Measurements from ENCODE around the gene RBBP8.

The RBBP8 gene

DNA sequence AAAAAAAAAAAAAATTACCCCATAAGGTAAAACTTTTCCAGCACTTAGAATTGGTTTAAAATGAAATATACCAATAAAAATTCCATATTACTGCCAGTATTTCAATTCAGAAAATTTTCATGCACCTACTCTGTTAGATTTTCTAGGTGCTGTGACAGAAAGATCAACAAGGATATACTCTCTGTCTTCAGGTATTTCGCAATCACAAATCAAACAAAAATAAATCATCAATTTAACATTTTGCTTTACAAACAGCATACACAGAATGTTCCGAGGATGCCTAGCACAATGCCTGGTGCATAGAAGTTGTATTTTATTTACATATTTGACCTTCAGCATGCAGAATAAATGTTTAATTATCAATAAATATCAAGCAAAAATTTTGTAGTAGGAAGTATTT, 66.5 kb downstream of the RBBP8 start:
- no peak for DNase-seq

DNA sequence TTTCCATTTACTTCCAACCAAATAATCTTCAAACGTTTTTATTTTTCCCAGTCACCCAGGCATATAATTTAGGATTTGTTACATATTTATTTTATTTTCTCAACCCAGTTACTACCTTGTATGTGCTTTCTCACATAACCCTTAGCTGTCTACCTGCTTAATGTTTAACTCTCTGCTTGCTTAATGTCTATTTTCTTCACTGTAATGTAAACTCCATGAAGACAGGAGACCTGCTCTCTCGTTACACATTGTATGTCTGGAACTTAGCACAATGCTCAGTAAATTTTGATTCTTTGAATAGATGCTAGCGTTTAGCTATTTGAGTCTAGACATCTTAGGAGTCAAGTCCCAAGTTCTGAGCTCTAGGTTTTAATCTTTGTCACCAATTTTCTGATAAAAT, 70.2 kb downstream of the RBBP8 start:
- DNase-seq: no peak

DNA sequence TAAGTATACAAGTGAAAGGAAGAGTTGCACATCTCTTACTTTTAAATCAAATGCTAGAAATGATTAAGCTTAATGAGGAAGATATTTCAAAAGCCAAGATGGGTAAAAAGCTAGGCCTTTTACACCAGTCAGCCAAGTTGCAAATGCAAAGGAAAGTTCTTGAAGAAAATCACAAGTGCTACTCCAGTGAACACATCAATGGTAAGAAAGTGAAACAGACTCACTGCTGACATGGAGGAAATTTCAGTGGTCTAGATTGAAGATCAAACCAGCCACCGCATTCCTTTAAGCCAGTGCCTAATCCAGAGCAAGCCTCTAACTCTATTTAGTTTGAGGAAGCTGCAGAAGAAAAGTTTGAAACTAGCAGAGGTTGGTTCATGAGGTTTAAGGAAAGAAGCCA, 79.1 kb downstream of the RBBP8 start:
- no peak for DNase-seq

DNA sequence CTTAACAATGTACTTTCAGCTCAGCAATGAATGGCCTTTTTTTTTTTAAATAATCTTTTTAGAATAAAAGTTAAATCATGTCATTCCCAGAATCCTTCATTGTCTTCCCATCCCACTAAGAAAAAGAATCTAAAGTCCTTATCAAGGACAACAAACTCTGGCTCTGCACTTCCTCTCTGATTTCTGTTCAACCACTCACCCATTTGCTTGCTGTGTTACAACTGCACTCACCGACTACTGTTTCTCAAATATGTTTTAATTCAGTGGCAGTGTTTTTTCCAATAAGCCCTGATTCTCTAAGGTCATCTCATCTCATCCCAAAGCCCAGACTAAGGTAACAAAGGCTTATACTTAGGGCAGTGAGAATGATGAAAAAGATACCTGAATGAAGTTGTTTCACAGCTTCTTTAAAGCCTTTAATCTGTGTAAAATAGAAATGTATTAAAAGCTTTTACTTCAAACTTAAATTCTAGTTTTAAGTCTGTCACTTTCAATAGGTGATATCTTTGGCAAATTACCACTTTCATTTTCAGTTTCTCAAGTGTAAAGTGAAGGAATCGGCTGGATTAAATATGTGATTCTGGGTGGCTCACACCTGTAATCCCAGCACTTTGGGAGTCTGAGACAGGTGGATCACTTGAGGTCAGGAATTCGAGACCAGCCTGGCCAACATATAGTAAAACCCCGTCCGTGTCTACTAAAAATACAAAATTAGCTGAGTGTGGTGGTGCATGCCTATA, 87.6 kb downstream of the RBBP8 start:
- no peak for DNase-seq

DNA sequence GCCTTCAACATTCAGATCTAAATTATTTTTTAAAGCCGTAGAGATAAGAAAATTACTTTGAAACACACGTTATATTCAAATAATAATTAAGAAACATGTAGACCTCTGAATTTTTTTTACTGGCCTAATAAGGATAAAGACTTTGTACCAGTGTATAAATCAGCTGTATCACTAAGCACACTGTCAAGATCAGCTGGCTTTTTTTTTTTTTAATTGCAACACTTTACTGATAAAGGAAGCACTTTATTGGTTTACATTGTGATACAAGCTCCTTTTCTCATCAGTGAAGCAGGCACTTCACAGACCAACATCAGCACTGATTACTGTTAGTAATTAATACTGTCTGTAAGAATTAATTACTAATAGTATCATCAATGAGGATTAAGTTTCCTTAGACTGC, 88.5 kb downstream of the RBBP8 start:
- DNase-seq: no peak

DNA sequence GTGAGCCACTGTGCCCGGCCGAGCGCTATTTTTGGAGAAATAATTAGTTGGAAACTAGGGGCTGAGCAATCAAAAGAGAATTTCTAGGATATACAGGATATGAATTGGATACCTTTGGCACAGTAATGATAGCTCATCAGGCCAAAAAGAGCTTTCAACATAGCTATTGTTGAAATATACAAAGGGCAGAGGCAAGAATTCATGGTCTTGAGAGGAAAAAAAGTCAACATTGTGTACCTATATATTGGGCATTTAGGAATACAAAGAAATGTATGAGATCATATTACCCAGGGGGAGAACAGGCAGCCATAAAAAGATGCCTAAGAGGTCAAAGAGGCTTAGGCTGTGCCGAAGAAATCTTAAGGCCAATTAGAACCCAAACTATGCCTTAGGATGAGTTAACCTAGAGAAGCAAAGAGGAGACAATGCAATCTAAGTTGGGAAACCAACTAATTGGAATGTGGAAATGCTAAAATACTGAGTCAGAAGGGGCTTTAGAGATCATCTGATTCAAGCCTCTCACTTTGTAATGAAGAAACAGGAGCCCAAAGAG, 99.0 kb downstream of the RBBP8 start:
- DNase-seq: no peak

DNA sequence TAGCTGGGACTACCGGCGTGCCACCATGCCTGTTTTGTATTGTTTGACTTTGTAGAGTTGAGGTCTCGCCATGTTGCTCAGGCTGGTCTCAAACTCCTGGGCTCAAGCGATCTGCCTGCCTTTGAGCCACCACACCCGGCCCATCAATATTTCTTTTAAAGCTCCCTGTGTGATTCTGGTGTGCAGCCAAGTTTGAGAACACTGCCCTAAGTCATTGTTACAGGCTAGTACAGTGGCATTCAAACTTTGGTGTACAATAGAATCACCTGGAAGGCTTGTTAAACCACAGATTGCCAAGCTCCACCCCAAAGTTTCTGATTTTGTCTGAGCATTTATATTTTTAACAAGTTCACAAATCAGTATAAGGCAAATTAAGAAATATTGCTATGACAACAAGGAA, 99.9 kb downstream of the RBBP8 start:
- no peak for DNase-seq

DNA sequence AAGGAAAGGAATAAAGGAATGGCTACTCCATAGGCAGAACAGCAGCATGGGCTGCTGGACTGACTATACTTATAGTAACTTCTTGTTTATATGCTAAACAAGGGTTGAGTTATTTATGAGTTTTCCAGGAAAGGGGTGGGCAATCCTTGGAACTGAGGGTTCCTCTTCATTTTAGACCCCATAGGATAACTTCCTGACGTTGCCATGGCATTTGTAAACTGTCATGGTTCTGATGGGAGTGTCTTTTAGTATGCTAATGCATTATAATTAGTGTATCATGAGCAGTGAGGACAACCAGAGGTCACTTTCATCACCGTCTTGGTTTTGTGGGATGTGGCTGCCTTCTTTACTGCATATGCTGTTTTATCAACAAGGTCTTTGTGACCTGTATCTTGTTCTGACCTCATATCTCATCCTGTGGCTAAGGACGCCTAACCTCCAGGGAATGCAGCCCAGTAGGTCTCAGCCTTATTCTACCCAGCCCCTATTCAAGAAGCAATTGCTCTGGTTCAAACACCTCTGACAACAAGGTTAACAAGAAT, 103.6 kb downstream of the RBBP8 start:
- no peak for DNase-seq

DNA sequence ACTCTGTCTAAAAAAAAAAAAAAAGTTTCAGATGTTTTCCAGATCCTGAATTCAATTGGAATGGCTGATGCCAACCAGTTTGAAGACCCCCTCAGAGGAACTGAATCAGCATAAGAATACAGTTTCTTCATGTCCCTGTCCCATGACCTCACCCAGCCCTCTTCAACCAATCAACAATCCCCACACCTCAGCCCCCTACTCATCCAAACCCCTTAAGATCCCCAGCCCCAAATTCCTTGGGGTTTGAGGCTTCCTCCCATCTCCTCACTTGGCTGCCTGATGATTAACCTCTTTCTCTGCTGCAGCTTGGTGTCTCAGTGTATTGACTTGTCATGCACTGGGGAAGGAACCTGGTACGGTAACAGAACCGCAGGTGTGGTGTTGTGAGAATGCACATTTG, 104.5 kb downstream of the RBBP8 start:
- no peak for DNase-seq

DNA sequence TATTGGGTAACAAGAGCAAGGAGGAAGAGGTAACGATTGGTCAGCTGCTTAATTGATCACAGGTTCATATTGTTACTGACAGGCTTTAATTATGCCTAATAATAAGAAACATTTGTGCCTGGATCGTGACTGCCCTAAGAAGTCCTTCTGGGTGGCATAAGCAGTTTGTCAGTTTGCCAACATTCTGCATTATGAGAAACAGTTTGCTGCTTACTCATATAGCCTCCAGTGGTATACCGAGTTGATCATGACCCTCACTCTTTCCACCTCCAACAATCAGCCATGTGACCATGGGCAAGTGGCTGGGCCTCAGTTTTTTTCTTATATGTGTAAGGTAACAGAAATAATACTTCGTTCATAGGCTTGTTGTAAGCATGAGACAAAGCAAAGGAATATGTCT, 105.6 kb downstream of the RBBP8 start:
- no peak for DNase-seq

DNA sequence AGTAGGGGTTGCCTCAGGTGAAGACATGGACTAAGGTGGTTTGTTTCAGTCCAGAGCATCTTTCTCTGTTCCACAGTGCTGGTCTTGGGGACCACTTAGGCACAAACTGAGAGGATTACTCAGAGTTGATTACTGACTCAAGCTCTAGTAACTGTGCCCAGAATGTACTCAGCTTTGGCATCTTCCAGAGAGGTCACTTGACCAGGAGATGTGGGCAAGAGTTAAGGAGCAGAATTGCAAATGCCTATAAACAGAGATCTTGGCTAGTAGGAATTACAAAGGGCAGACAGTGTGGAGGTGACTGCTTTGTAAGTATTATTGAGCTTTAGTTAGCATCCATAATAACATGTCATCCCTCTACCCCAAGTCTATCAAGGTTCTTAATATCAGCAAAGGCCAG, 109.0 kb downstream of the RBBP8 start:
- DNase-seq: no peak

DNA sequence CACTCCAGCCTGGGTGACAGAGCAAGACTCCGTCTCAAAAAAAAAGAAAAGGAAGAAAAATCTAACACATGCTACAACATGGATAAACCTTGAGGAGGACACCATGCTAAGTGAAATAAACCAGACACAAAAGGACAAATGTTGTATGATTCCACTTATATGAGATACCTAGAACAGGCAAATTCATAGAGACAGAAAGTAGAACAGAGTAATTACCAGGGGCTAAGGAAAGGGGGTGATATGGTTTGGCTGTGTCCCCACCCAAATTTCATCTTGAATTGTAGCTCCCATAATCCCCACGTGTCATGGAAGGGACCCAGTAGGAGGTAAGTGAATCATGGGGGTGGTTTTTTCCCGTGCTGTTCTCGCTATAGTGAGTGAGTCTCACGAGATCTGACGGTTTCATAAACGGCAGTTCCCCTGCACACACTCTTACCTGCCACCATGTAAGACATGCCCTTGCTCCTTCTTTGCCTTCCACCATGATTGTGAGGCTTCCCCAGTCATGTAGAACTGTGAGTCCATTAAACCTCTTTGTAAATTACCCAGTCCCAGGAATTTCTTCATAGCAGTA, 110.8 kb downstream of the RBBP8 start:
- DNase-seq: no peak

DNA sequence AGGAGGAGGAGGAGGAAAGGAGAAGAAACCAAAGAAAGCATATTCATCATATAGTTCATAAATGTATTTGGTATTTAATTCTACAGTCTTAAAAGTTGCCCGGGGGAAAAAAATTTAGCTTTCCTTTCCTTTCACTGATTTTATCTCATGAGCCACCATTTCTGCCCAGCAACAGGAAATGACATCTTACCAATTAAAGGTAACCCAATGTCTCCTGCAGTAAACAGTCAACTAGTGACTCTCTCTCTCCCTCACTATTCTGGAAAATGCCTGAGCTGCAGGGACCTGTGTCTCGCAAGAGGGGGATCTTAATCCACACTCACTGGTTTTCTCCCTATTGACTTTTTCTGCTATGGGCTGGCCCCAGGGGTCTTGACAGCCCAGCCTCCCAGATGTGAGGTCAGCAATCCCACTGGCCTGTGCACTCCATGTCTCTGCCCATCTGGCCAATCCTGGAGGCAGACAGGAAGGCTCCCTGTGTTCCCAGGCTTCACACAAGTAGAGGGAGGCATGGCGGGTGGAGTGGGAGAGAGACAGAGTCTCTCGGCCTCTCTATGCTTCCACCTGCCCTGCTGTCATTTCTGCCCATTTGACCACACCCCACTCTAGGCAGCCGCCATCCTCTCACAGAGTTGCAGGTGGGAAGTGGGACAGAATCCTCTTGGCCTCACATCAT, 116.7 kb downstream of the RBBP8 start:
- no peak for DNase-seq

DNA sequence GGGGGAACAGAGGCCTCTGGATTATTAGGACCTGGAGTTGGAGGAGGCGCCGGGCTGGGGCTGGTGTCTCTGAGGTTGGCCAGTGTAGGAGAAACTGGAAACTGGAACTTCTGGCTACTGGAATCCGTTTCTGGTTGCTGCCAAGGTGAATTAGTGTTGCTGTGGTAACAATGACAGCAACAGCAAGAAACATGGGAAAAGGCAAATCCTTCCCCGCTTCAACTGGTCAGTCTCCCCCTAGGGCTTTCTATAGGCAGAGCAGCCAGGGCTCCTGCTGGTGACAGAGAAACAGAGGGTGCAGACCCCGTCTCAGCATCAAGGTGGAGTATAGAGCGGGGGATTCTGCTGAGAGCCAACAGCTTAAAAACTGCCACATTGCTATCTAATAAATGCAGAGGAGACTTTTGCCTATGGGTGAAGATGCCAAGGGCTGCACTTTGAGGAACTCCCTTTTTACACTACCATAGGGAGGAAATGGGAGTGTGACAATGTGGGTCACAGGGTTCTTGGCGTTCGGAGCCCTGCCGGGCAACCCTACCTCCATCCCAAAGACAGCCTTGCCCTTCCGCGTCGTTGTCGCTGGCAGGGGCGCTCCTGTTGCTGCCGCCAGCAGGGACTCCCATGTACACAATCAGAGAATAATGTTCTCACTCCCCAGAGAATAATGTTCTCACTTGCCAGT, 120.8 kb downstream of the RBBP8 start:
- no peak for DNase-seq

DNA sequence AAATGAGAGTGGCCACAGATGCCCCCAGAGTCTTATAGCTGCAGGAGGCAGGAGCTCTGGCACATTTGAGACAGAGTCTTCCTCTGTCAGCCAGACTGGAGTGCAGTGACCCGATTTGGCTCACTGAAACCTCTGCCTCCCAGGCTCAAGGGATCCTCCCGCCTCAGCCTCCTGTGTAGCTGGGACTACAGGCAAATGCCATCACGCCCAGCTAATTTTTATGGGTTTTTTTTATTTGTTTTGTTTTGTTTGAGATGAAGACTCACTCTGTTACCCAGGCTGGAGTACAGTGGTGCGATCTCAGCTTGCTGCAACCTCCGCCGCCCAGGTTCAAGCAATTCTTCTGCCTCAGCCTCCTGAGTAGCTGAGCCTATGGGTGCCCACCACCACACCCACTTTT, 121.4 kb downstream of the RBBP8 start:
- DNase-seq: no peak

DNA sequence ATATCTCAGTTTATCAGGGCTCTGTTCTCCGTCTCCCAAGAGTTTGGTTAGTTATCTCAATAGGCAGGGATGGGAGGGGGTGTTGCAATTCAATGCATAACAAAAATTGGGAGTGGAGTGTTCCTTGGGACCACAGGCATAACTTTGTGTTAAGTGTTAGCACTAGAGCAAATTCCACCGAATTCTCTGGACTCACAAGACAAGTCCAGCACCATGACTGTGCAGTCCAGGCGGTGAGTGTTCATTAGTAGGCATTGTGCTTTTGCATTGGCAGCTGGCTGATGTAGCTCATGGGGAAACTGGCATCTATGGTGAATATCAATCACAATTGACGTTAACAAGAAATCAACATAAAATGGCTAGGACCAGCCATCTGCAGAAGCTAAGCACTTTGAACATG, 123.2 kb downstream of the RBBP8 start:
- no peak for DNase-seq

DNA sequence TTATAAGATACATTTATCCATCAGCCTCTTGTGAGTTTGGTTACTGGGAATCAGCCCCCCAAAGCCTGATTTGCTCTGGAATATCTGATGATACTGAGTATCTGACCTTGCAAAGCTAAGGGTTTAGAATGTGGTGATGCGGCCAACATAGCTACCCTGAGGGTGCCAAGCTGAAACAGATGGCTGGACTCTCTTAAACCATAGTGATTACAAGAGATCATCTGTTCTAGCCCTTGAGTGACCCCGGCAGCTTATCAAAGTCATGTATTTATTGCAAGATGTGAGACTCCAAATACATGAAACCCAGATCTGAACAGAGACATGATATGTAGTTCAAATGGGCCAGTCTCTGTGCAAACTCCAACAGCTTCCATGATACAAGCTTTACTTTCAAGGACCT, 124.0 kb downstream of the RBBP8 start:
- no peak for DNase-seq

DNA sequence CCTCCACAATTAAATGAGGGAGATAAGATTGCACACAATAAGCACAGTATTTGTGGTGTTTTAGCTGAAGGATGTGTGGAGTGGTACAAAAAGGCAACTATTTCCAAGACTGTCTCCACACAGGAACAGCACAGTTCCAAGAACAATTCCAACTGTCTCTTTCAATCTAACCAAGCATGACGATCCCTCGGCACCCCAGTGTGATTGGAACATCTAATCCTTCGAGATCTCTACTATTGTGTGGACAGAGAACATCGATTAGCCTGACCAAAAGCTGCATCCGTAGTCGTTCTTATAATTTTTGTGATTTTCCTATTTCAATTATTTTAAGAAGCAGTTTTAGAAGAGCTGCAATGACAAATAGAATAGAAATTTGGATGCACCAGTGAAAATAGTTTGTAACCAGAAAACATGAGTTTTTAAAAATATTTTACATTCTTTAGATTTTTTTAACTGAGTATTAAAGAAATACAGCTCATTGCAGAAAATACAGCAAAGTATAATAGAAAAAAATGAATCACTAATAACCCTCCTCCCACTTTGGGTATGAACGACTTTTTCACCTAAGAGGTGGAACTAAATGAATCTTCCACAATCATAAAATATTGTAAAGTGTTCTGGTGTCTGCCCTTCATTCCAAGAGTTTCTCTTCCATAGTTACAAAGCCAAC, 125.8 kb downstream of the RBBP8 start:
- DNase-seq: no peak

DNA sequence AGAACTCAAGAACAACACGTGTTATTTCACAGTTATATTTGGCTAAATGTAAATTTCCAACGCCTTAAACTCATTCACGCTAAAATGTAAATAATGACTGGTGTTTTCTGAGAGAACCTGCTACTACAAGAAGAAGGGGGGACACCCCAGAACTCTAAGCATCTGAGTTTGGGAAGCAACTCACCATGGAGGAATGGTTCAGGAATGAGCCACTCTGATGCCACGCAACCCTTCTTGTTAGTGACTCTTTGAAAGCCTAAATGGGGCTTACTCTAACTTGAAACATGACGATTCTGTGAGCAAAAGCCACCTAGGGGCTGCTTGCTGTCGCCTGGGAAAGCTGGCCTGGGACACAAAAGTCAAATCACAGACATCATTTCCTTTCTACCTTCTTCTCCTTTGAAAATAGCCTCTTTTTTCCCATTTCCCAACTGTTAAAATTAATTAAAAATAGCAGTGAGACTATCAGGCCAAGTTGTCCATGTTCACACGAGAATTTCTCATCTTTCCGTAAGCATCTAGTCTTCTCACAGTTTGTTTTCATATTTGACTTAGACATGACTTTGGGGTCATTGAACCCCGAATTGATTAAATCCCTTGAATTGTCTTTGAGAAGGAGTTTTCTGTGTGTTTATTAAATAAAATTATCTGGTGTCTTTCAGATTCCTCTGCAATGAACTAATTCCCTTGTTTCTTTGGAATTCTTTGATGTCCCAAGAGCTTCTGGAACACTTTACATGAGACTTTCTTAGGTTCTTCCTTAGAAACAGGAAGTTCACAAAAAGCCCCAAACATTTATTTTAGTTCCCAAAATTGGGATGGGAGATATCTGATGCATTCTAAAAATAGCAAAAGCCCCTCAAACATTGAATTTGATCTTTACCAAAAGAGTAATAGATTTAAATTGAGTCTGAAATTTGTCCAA, 126.7 kb downstream of the RBBP8 start:
- DNase-seq: no peak

DNA sequence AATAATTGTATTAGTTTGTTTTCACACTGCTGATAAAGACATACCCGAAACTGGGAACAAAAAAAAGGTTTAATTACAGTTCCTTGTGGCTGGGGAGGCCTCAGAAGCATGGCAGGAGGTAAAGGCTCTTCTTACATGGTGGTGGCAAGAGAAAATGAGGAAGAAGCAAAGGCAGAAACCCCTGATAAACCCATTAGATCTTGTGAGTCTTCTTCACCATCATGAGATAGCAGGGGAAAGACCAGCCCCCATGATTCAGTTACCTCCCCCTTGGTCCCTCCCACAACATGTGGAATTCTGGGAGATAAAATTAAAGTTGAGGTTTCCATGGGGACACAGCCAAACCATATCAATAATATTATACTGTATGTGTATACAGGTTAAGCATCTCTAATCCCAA, 128.9 kb downstream of the RBBP8 start:
- DNase-seq: no peak

DNA sequence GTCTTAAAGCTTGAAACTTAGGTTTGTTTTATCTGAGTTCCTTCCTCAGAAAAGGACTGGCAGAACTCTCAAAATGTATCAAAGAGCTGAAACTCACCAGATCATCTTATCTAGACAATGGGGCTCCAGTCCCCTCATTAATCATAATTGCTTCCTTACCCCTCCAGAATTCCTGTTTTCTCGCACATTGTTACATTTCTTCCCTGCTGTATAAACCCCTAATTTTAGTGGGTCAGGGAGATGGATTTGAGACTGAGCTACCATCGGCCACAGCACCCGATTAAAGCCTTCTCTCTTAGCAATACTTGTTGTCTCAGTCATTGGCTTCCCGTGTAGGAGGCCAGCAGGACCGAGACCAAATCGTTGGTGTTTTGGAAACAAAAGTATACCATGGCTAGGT, 130.4 kb downstream of the RBBP8 start:
- no peak for DNase-seq
